Neural cell (in vitro differentiated cells): ENCODE measurements around the gene LRRC4B. TPM values are rescaled to one million over a fixed set of nuclear protein-coding genes. Genes with fewer than 3 reads are reported as not detected.

ENCODE experiments used
- H2AFZ ChIP-seq: fragments of 200-600, 300-800 bp; sonication (generic), shearing (Covaris generic); 2 replicates; pipeline ENCODE4 v1.6.0; 2014; ENCODE audit warnings: low read depth, mild to moderate bottlenecking, antibody characterized with exemption, low read length, moderate library complexity
- H3F3A ChIP-seq: fragments of 200-600 bp; shearing (Covaris generic); 2 replicates; pipeline ENCODE4 v1.6.1; 2016; ENCODE audit warnings: mild to moderate bottlenecking, moderate library complexity, mixed read lengths, antibody characterized with exemption, low read length; ENCODE audit not compliant: insufficient read depth, poor library complexity, severe bottlenecking
- H3K27ac ChIP-seq: fragments of 200-600, 300-800 bp; sonication (generic), shearing (Covaris generic); 2 replicates; pipeline ENCODE4 v1.5.1; 2014; ENCODE audit warnings: mild to moderate bottlenecking, low read length, moderate library complexity
- H3K27me3 ChIP-seq: fragments of 300-800, 200-600 bp; sonication (generic), shearing (Covaris generic); 2 replicates; pipeline ENCODE4 v1.6.0; 2014; ENCODE audit warnings: mild to moderate bottlenecking, low read depth, low read length, moderate library complexity; ENCODE audit not compliant: insufficient read depth
- H3K36me3 ChIP-seq: fragments of 300-800, 200-600 bp; sonication (generic), shearing (Covaris generic); 2 replicates; pipeline ENCODE4 v1.5.1; 2014; ENCODE audit warnings: mild to moderate bottlenecking, antibody characterized with exemption, low read length, moderate library complexity; ENCODE audit not compliant: insufficient read depth
- H3K4me2 ChIP-seq: fragments of 300-800, 200-600 bp; sonication (generic), shearing (Covaris generic); 2 replicates; pipeline ENCODE4 v1.6.0; 2014; ENCODE audit warnings: mild to moderate bottlenecking, low read length
- H3K4me3 ChIP-seq: fragments of 300-800, 200-600 bp; sonication (generic), shearing (Covaris generic); 2 replicates; pipeline ENCODE4 v1.5.1; 2014; ENCODE audit warnings: mild to moderate bottlenecking, low read length, moderate library complexity
- H3K79me2 ChIP-seq: fragments of 200-600 bp; shearing (Covaris generic); replicated peaks from 2 replicates; pipeline ENCODE4 v1.6.0; 2014; ENCODE audit warnings: mild to moderate bottlenecking, low read length, moderate library complexity; ENCODE audit not compliant: insufficient read depth
- H3K9ac ChIP-seq: fragments of 300-800, 200-600 bp; sonication (generic), shearing (Covaris generic); 2 replicates; pipeline ENCODE4 v1.6.1; 2016; ENCODE audit warnings: mild to moderate bottlenecking, low read length, mixed read lengths
- H3K9me2 ChIP-seq: fragments of 200-600 bp; shearing (Covaris generic); 2 replicates; pipeline ENCODE4 v1.6.1; 2016; ENCODE audit warnings: mild to moderate bottlenecking, low read length, mixed read lengths; ENCODE audit not compliant: insufficient read depth
- H3K9me3 ChIP-seq: fragments of 200-600, 300-800 bp; sonication (generic), shearing (Covaris generic); 2 replicates; pipeline ENCODE4 v1.6.1; 2016; ENCODE audit warnings: mild to moderate bottlenecking, mixed run types, low read length, moderate library complexity, mixed read lengths
- H4K20me1 ChIP-seq: fragments of 200-600 bp; shearing (Covaris generic); 2 replicates; pipeline ENCODE4 v1.6.1; 2016; ENCODE audit warnings: mild to moderate bottlenecking, mixed run types; ENCODE audit not compliant: insufficient read depth
- CTCF ChIP-seq: fragments of 450-650 bp; IDR thresholded peaks from 2 replicates; pipeline ENCODE4 v1.5.1; 2014; ENCODE audit warnings: antibody characterized with exemption, mild to moderate bottlenecking, moderate library complexity; ENCODE audit not compliant: poor library complexity, severe bottlenecking
- EP300 ChIP-seq: fragments of 450-650 bp; conservative IDR thresholded peaks from 2 replicates; pipeline ENCODE4 v1.6.1; 2014; ENCODE audit warnings: antibody characterized with exemption, mild to moderate bottlenecking, moderate library complexity; ENCODE audit not compliant: poor library complexity, severe bottlenecking
- EZH2 ChIP-seq: fragments of 200-600, 300-800 bp; shearing (Covaris generic), sonication (generic); IDR thresholded peaks from 2 replicates; pipeline ENCODE4 v1.6.1; 2014; ENCODE audit warnings: antibody characterized with exemption, low read length, borderline replicate concordance, mild to moderate bottlenecking; ENCODE audit not compliant: insufficient read depth, poor library complexity, severe bottlenecking
- MXI1 ChIP-seq: fragments of 450-650 bp; conservative IDR thresholded peaks from 2 replicates; pipeline ENCODE4 v1.6.1; 2014; ENCODE audit warnings: antibody characterized with exemption, mild to moderate bottlenecking; ENCODE audit not compliant: poor library complexity, severe bottlenecking
- POLR2AphosphoS5 ChIP-seq: IDR thresholded peaks from 2 replicates; pipeline ENCODE4 v1.6.1; 2012
- RAD21 ChIP-seq: fragments of 450-650 bp; conservative IDR thresholded peaks from 2 replicates; pipeline ENCODE4 v1.6.1; 2014; ENCODE audit warnings: antibody characterized with exemption, mild to moderate bottlenecking, moderate library complexity
- REST ChIP-seq: IDR thresholded peaks from 2 replicates; pipeline ENCODE4 v1.6.1; 2012; ENCODE audit warnings: borderline replicate concordance
- SMC3 ChIP-seq: fragments of 450-650 bp; conservative IDR thresholded peaks from 2 replicates; pipeline ENCODE4 v1.6.1; 2014; ENCODE audit warnings: antibody characterized with exemption, mild to moderate bottlenecking, moderate library complexity; ENCODE audit not compliant: poor library complexity
- TAF1 ChIP-seq: IDR thresholded peaks from 2 replicates; pipeline ENCODE4 v1.6.1; 2012; ENCODE audit warnings: low read depth
- polyA plus RNA-seq: library from polyadenylated mRNA; depleted of rRNA; stranded (reverse); fragments of >200 nt; gene quantifications from 2 replicates; pipeline ENCODE4 v1.2.3, GENCODE V29; 2014

LRRC4B gene
- polyA plus RNA-seq, 1 donor from 2014 or later, result 83.1 TPM

DNA sequence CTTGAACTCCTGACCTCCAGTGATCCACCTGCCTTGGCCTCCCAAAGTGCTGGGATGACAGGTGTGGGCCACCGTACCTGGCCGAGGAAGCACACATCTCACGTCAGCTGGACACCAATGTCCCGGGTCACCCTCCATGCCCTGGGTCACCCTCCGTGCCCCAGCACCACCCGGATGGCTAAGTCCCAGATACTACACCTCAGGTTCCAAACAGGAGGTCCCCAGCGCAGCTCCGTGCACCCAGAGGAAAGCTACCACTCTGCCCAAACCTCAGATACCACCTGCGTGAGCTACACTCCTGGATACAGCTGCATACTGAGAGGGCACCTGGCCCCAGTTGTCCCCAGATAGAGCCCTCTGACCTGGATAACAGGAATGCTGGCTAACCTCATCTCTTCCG lies 14.0 kb downstream of the LRRC4B start:
- Histone ChIP-seq H3K27ac (no peak overlapping the region), H3K9ac (no peak overlapping the region), H3K36me3 (peaks cover 4% of the 10 kb centered on the region), H3K4me2 (no peak overlapping the region), H3K27me3 (no peaks in the 10 kb centered on the region), H2AFZ (no peak overlapping the region), H3K79me2 (peaks cover 79% of the 10 kb centered on the region), H4K20me1 (peaks cover 19% of the 10 kb centered on the region), H3K4me3 (no peak overlapping the region), H3K9me2 (no peaks in the 10 kb centered on the region), H3K9me3 (no peaks in the 10 kb centered on the region), H3F3A (no peaks in the 10 kb centered on the region)
- TF ChIP-seq TAF1, result no peak
- TF ChIP-seq MXI1, result no peak
- TF ChIP-seq RAD21, result no peak
- no peak for TF ChIP-seq SMC3
- no peak for TF ChIP-seq EP300
- no peak for TF ChIP-seq POLR2AphosphoS5
- TF ChIP-seq EZH2, result no peak
- no peak for TF ChIP-seq REST
- no peak for TF ChIP-seq CTCF

DNA sequence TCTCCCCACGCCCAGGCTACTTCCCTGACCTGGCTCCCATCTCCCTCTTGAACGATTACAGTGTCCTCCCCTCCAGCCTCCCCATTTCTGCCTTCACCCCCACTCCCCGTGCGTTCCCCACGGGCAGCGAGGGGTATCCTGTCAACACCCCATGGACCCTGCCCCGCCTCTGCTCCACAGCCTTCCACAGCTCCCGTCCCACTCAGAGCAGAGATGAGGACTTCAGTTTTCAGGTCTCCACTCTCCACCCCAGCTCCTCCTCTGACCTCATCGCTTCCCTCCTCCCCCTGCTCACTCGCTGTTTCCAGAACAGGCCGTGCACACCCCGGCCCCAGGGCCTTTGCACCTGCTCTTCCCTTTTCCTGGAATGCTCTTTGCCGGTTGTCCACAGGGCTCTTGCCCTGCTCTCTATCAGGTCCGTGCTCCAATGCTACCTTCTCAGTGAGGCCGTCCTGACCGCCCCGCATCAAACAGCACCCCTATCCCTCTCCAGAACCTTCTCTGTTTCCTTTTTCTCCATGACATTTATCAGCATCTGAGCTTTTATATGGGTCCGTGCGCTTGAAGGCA lies 15.0 kb downstream of the LRRC4B start:
- Histone ChIP-seq H3K9me2 (no peaks in the 10 kb centered on the region), H3K4me2 (no peak overlapping the region), H3K27ac (no peak overlapping the region), H2AFZ (no peak overlapping the region), H3K4me3 (no peak overlapping the region), H3K9me3 (no peaks in the 10 kb centered on the region), H4K20me1 (peaks cover 23% of the 10 kb centered on the region), H3K36me3 (no peaks in the 10 kb centered on the region), H3K79me2 (peaks cover 79% of the 10 kb centered on the region), H3K27me3 (no peaks in the 10 kb centered on the region), H3K9ac (no peak overlapping the region), H3F3A (no peaks in the 10 kb centered on the region)
- TF ChIP-seq SMC3 (no peak), POLR2AphosphoS5 (no peak), CTCF (no peak), EZH2 (no peak), RAD21 (no peak), TAF1 (no peak), EP300 (no peak), REST (no peak)
